K562 (cell line): ENCODE results near the gene WWC2. TPM values are rescaled to one million over a fixed set of nuclear protein-coding genes. Genes with fewer than 3 reads are reported as not detected.

ENCODE experiments used
- ATF7 ChIP-seq: fragments of 450-650 bp; IDR thresholded peaks from 2 replicates; pipeline ENCODE4 v1.7.1; 2014; ENCODE audit warnings: mild to moderate bottlenecking, moderate library complexity
- BRCA1 ChIP-seq, 2 experiments: fragments of 450-650 bp in 1 of 2; sonication (generic) in 1 of 2; formaldehyde crosslinking in 1 of 2; IDR thresholded peaks; 2 replicates each; pipeline versions ENCODE4 v1.5.0 to v1.6.1; 2017 to 2020; ENCODE audit warnings: mild to moderate bottlenecking in 1 of 2, missing genetic modification reagents in 1 of 2
- DNMT1 ChIP-seq: fragments of 450-650 bp; IDR thresholded peaks from 2 replicates; pipeline ENCODE4 v1.6.1; 2016; ENCODE audit warnings: antibody characterized with exemption, mild to moderate bottlenecking
- ETV5 ChIP-seq: sonication (generic); formaldehyde crosslinking; IDR thresholded peaks from 2 replicates; pipeline ENCODE4 v1.4.0; 2020; ENCODE audit warnings: low read depth, mild to moderate bottlenecking, missing genetic modification reagents
- HDAC1 ChIP-seq, 2 experiments: fragments of 450-650 bp; IDR thresholded peaks; 2 replicates each; pipeline ENCODE4 v1.6.1; 2016 to 2017; ENCODE audit warnings: inconsistent platforms in 1 of 2, mild to moderate bottlenecking in 1 of 2, moderate library complexity in 1 of 2
- HLTF ChIP-seq: fragments of 450-650 bp; IDR thresholded peaks from 2 replicates; pipeline ENCODE4 v1.6.1; 2016
- MAFG ChIP-seq: fragments of 450-650 bp; conservative IDR thresholded peaks from 2 replicates; pipeline ENCODE4 v1.6.1; 2016; ENCODE audit warnings: missing genetic modification characterization, missing compliant biosample characterization
- NR2C1 ChIP-seq, 2 experiments: fragments of 450-650 bp; IDR thresholded peaks; 2 replicates each; pipeline ENCODE4 v1.6.1; 2017; ENCODE audit warnings: mild to moderate bottlenecking in 2 of 2, antibody characterized with exemption in 1 of 2, inconsistent platforms in 1 of 2, missing compliant biosample characterization in 1 of 2, missing genetic modification characterization in 1 of 2
- RBM15 ChIP-seq: fragments of 200-400 bp; formaldehyde crosslinking; IDR thresholded peaks from 2 replicates; pipeline ENCODE4 v1.6.1; 2018; ENCODE audit warnings: mild to moderate bottlenecking, low read length, moderate library complexity; ENCODE audit not compliant: insufficient read depth
- SIN3A ChIP-seq, 2 experiments: fragments of 150-350 bp in 1 of 2; IDR thresholded peaks; 2 replicates each; pipeline ENCODE4 v1.6.1; 2011 to 2016; ENCODE audit warnings: borderline replicate concordance in 2 of 2, low read depth in 2 of 2, low read length in 2 of 2, mild to moderate bottlenecking in 2 of 2, moderate library complexity in 2 of 2; ENCODE audit not compliant: control insufficient read depth in 1 of 2
- SOX6 ChIP-seq: fragments of 450-650 bp; IDR thresholded peaks from 2 replicates; pipeline ENCODE4 v1.6.1; 2014; ENCODE audit warnings: mild to moderate bottlenecking
- TRIM24 ChIP-seq, 2 experiments: fragments of 450-650 bp; IDR thresholded peaks; 2 replicates each; pipeline ENCODE4 v1.6.1; 2016
- polyA plus RNA-seq, 8 experiments: library from polyadenylated mRNA; depleted of rRNA in 4 of 8; stranded (reverse) in 5 of 8; unstranded in 3 of 8; fragments of >200 nt; fragmentation: Nextera tagmentation in 2 of 8; fragmentation: Illumina TruSeq in 1 of 8; extraction: Ambion mirVana in 2 of 8; extraction: Trizol in 1 of 8; gene quantifications; 2 replicates each; pipeline versions ENCODE4 v1.2.1 to v1.2.3, GENCODE V29; 2011 to 2014; ENCODE audit warnings: inconsistent platforms in 1 of 8, missing spikeins in 1 of 8
- total RNA-seq, 7 experiments: library from RNA; depleted of rRNA in 6 of 7; stranded (reverse); fragments of >200 nt in 6 of 7; fragmentation: Illumina TruSeq in 2 of 7; extraction: Trizol in 2 of 7; gene quantifications; 2 replicates each; pipeline versions ENCODE4 v1.2.1 to v1.2.3, GENCODE V29; 2011 to 2021; ENCODE audit warnings: low replicate concordance in 1 of 7
- TF ChIP-seq, protein P1 (sequence below): fragments of 450-650 bp; formaldehyde crosslinking; conservative IDR thresholded peaks from 2 replicates; pipeline ENCODE4 v1.4.0; 2022; ENCODE audit warnings: mild to moderate bottlenecking, missing genetic modification characterization
- TF ChIP-seq, protein P2 (sequence below): fragments of 450-650 bp; IDR thresholded peaks from 2 replicates; pipeline ENCODE4 v1.6.1; 2016; ENCODE audit warnings: low read depth, mild to moderate bottlenecking, moderate library complexity
- TF ChIP-seq, protein P3 (sequence below): fragments of 450-650 bp; IDR thresholded peaks from 2 replicates; pipeline ENCODE4 v1.7.0; 2016; ENCODE audit warnings: borderline replicate concordance
- TF ChIP-seq, protein P4 (sequence below), 2 experiments: fragments of 450-650 bp in 1 of 2; sonication (generic) in 1 of 2; formaldehyde crosslinking in 1 of 2; IDR thresholded peaks in 1 of 2; conservative IDR thresholded peaks in 1 of 2; 2 replicates each; pipeline versions ENCODE4 v1.6.1 to v1.8.1; 2016 to 2023; ENCODE audit warnings: mild to moderate bottlenecking in 2 of 2, moderate library complexity in 2 of 2, inconsistent platforms in 1 of 2, missing genetic modification reagents in 1 of 2
- TF ChIP-seq, protein P5 (sequence below): fragments of 250-450 bp; sonication (Bioruptor Pico); IDR thresholded peaks from 2 replicates; pipeline ENCODE4 v1.8.0; 2022; ENCODE audit warnings: inconsistent platforms

WWC2 gene
- total and polyA plus RNA-seq, 9 of the 15 experiments (the other 6 are each of a cell fraction or from before 2014, with no cell fraction given), result 3.7 to 39.4 (median 19.6) TPM

DNA sequence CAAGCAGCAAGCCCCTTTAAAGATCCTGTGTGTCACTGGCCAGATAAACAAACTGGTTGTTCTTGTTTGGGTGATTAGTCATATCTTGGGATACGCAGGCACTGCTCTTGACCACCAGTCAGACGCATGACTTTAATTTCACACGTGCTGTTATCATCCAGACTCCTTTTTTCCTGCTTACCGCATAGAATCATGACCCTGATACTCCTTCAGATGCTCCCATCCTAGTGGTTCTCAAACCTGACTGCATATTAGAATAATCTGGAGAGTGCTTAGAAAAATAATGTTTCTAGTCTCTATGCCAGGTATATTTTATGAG lies 142.2 kb downstream of the WWC2 start (continued):
- TF ChIP-seq ETV5 (peak; percentile 51; the same call in 1 of the 2 replicates), BRCA1 (IDR thresholded peaks at IDR 0.05) (no peak), BRCA1 (CRISPR knock-in tag; IDR thresholded peaks at IDR 0.05) (no peak), TRIM24 (IDR thresholded peaks at IDR 0.05) (peak; percentile 92 to 93), RBM15 (no peak), SIN3A (IDR thresholded peaks at IDR 0.05; ENCODE audit: borderline replicate concordance in 2 of 2, control insufficient read depth in 1 of 2, low read depth in 2 of 2, low read length in 2 of 2) (no peak), MAFG (tag) (0 out of 2 replicates have a peak, but pooled peaks have one; percentile 8), NR2C1 (IDR thresholded peaks at IDR 0.05) (no peak), NR2C1 (tag; IDR thresholded peaks at IDR 0.05) (no peak), SOX6 (peak; percentile 85), DNMT1 (no peak), HDAC1 (IDR thresholded peaks at IDR 0.05) (peak in 1 of 2 experiments; percentile 58; a peak in 1 of 4 replicates), HLTF (no peak), ATF7 (peak; percentile 56; the same call in 1 of the 2 replicates)
- TF ChIP-seq, protein P1, sequence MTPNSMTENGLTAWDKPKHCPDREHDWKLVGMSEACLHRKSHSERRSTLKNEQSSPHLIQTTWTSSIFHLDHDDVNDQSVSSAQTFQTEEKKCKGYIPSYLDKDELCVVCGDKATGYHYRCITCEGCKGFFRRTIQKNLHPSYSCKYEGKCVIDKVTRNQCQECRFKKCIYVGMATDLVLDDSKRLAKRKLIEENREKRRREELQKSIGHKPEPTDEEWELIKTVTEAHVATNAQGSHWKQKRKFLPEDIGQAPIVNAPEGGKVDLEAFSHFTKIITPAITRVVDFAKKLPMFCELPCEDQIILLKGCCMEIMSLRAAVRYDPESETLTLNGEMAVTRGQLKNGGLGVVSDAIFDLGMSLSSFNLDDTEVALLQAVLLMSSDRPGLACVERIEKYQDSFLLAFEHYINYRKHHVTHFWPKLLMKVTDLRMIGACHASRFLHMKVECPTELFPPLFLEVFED (CRISPR knock-in tag), result no peak; the same call in 1 of the 2 replicates
- TF ChIP-seq, protein P2, sequence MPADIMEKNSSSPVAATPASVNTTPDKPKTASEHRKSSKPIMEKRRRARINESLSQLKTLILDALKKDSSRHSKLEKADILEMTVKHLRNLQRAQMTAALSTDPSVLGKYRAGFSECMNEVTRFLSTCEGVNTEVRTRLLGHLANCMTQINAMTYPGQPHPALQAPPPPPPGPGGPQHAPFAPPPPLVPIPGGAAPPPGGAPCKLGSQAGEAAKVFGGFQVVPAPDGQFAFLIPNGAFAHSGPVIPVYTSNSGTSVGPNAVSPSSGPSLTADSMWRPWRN, result peak; percentile 76
- TF ChIP-seq, protein P3, sequence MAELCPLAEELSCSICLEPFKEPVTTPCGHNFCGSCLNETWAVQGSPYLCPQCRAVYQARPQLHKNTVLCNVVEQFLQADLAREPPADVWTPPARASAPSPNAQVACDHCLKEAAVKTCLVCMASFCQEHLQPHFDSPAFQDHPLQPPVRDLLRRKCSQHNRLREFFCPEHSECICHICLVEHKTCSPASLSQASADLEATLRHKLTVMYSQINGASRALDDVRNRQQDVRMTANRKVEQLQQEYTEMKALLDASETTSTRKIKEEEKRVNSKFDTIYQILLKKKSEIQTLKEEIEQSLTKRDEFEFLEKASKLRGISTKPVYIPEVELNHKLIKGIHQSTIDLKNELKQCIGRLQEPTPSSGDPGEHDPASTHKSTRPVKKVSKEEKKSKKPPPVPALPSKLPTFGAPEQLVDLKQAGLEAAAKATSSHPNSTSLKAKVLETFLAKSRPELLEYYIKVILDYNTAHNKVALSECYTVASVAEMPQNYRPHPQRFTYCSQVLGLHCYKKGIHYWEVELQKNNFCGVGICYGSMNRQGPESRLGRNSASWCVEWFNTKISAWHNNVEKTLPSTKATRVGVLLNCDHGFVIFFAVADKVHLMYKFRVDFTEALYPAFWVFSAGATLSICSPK, result no peak
- TF ChIP-seq, protein P4, sequence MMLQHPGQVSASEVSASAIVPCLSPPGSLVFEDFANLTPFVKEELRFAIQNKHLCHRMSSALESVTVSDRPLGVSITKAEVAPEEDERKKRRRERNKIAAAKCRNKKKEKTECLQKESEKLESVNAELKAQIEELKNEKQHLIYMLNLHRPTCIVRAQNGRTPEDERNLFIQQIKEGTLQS (IDR thresholded peaks at IDR 0.05), result peak; percentile 76; the same call in 1 of the 2 replicates
- TF ChIP-seq, protein P4 (CRISPR knock-in tag; conservative IDR thresholded peaks at IDR 0.05), result no peak
- TF ChIP-seq, protein P5, sequence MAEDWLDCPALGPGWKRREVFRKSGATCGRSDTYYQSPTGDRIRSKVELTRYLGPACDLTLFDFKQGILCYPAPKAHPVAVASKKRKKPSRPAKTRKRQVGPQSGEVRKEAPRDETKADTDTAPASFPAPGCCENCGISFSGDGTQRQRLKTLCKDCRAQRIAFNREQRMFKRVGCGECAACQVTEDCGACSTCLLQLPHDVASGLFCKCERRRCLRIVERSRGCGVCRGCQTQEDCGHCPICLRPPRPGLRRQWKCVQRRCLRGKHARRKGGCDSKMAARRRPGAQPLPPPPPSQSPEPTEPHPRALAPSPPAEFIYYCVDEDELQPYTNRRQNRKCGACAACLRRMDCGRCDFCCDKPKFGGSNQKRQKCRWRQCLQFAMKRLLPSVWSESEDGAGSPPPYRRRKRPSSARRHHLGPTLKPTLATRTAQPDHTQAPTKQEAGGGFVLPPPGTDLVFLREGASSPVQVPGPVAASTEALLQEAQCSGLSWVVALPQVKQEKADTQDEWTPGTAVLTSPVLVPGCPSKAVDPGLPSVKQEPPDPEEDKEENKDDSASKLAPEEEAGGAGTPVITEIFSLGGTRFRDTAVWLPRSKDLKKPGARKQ (CRISPR knock-in tag), result no peak
